GM18519 (cell line): ENCODE results near the gene MAML3.

Source experiments
- ATAC-seq: cut with Tn5 transposase; IDR thresholded peaks from one replicate; pipeline ENCODE4 v1.9.1; 2021; ENCODE audit warnings: mild to moderate bottlenecking, moderate library complexity; ENCODE audit not compliant: unreplicated experiment, low FRiP score

MAML3 gene

DNA sequence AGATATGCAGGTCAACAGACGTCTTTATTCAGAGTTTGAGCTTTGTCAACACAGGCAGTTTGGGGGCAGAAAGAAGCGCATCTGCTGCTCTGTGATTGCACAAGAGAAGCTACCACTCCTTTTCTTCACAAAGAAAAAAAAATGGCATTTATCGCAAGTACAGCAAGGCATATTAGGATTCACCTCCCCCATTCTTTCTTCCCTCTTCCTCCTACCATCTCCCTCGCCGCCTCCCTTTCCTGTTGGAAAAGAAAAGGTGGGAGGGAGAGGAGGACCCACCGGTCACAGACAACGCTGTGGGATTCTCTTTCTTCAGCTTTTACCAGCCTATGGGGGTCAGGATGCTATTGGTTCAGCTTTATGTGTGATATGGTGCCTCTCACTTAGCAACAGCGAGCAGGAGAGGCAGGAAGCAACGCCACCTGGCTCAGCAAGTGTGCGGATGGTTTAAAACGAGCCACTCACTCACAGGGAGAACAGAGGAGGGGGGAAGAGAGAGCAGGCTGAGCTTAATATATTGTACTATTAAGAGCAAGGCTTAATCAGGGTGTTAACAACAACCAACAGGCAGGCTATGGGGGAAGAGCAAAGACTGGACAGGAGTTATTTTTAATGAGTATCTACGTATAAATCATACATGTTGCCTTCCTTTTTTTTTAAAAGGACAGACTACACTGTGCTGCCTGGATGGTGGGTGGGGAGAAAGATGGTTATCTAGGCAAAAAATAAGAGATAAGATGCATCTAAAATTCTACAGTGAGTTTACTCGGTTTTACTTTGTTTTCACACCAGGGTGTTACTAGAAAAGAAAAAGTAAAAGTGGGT lies 104.7 kb downstream of the MAML3 start:
- no peak for ATAC-seq

DNA sequence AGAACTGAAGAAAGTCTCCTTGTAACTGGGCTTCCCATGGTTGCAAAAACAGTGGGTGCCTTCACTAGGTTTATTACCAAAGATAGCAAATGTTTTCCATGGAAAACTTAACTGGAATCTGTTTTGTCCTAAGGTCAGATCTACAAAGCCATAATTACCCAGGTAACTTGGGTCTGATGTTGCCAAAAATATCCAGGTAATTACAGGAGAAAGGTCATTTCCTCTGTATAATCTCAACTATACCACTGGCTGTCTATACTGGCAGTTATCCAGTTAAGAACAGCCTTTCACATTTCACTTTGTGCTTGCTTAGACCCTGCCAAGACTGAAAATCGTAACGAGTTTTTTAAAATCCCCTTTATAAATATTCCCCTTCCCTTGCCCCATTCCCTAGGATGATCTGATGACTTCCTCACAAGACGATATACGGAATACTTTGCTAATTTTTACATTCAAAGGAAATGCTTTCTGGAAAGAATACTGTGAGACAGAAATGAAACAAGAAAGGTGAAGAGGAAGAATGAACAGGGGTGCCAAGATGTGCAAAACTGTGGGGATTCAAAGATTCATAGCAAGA lies 105.5 kb downstream of the MAML3 start:
- ATAC-seq: no peak

DNA sequence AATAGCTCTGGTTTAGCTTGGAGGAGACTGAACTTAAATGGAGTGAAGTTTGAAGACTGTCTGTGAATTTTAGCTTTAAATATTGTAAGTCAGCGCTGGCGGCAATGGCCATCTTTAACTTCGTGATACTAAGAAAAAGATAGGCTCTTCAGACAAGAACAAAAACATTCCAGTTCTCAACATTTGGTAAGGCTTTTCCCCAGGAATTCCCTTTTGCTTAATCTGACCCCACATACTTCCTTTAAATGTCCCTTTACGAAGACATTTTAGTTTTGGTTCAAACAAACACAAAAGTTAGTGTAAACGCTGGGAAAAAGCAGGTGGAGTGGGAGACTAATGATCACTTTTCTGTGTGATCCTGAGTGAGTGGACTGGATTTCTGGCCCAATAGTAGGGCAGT lies 106.2 kb downstream of the MAML3 start:
- ATAC-seq: no peak

DNA sequence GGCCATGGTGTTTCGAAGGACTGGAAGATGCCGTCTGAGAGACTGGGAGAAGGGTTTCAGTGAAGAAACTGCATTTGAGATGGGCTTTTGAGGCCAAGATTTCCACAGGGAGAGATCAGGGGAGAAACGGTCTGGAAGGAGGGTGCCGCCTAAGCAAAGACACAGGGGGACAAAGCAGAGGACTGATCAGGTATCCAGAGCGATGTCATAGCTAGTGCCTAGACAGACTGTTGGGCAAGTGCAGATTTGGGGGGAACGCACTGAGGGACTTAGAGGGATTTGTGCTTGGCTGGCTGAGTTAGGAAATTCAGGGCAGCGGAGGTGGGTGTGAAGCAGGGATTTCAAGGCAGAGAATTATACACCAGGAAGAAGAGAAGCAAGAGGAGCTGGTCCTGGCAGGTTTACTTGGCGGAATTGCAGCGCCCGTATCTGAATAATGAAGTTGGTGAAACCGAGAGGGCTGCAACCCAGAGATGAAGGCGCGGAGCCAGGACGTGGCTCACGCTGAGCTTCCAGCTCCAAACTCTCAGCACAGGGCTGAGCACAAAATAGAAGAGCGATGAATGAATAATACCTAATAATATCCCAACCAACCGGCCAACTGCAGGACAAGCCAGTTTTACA lies 106.9 kb downstream of the MAML3 start:
- ATAC-seq: no peak

DNA sequence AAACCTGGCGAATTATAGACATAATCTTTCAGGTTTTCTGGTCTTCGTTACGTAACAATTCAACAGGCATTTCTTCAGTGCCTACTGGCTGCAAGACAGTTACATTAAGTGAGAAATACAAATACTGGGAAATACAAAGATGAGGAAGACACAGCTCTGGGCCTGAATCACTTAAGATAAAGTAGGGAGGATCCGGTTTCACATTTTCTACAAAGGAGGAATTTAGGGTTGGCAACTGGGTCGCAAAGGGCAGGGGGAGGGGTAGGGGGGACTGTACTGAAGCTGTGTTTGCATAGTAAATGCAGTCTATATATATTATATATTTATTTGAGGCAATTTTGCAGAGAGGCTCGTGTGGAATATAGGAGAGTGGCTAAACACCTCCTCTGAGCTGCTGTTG lies 107.4 kb downstream of the MAML3 start:
- no peak for ATAC-seq

DNA sequence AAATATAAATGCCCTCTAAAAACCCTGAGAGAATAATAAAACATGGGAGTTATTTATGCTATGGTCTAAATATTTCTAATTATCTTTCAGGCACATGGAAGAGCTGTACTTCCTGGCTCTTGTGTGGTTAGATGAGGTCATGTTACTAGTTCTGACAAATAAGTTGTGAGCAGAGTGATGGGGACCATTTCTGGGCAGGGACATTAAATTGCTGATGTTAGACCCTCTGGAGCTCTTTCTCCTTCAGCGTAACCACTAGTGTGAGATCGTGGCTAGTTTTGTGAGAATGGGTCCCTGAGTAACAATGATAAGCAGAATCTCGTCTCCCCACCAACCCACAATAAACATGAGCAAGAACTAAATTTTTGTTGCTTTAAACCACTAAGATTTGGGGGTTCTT lies 108.0 kb downstream of the MAML3 start:
- ATAC-seq: no peak

DNA sequence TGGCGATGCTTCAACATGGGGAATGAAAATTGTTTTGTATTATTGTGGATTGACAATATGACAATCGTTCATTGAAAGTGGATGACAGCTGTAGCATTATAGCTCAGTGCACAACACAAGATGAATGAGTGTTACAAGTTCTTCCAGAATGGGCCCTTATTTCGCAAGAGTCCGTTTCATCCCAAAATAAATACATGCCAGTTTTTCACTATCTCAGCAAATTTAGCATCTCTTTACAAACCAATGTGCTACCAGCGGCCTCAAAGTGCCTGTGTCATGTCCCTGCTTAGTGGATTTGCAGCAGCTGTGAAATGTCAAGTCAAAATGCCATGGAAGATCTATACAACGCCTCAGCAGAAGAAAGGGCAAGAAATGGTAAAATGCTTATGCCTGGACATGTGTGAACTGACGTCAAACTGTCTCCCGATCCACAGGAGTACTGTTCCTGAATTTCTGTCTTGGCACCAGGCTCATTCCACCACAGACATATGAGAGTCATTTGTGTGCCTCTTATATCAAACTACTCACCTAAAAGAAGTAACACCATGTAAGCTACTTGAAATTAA lies 109.6 kb downstream of the MAML3 start:
- no peak for ATAC-seq

DNA sequence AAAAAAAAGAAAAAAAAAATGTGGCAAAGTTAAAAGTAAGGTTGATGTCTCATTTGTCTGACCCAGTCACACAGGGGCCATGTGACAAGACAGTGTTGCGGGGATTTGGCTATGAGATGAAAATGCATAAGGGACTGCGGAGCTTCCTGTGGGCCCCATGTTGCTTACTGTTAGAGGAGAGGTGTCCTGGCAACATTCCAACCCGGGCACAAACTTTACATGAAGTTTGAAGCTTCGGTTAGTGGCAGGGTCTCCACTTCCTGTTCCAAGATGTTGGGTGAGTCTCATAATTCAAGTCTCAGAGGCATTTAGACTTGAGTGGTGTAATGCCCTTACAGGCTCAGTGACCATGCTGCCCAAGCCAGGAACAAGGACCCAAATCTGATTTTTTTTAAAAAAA lies 111.3 kb downstream of the MAML3 start:
- no peak for ATAC-seq

DNA sequence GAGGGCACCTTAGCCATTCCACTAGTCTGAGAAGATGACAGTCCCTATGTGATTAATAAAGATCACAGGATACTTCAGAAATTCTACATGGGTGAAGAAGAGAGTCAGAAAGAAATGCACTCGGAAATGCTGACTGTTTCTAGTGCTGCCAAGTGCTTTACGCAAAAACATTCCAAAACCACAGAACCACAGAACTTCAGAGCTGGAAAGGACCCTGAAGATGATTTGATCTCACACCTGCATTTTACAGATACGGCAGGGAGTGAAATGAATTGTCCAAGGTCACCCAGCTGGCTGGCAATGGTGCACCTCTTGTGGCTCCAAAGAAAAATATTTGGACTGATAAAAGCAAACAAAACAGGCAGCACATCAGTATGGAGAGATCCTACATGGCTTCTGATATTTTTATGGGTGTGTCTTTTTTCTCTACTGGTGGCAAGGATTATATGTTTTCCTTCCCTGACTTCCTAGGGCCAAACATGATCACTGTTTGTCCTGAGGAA lies 115.9 kb downstream of the MAML3 start:
- ATAC-seq: no peak

DNA sequence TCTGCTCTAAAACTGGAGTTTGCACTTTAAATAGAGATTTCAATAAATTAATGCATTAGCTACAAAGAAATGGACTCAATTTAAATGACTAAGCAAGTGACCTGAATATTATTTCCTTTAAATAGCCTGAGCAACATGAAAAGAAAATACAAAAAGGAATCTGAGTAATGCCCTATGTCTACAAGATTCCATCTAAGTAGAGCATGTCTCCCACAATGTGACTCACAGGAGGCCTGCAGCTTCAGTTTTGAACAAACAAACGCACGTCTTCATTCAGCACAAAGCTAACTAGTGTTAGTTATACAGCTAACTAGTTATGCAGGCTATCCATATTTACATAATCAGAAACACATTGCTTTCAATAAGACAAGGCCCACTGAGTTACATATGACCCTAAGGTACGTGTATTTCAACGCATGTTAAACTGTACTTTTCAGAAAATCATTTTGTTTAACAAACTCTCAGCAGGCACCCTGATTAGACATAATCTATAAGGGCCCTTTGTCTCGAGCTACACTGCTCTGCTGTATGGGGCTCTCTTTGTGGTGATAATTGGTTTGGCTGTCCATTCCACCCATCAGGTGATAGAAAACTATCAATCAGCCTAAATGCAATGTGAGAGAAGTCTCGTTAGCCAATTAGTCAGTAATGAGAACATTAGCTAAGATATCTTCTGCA lies 116.5 kb downstream of the MAML3 start:
- ATAC-seq: no peak

DNA sequence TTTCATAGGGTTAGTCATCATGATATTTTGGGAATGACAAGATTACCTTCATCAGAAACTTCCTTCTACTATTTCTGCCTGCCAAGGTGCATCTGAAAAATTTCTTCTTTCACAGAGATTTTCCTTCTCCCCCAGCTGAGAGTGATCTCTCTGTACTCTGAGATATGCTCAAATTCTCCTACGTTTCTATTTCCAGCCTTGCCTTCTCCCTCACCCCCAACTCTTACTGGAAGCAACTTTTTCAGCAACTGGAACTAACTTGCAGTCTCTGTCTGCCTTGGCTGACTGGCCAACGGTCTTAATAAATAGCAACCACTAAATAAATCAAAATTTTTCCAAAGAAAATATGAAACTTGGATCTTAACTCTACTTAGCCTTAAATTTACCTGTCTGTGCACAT lies 122.3 kb downstream of the MAML3 start:
- ATAC-seq: no peak

DNA sequence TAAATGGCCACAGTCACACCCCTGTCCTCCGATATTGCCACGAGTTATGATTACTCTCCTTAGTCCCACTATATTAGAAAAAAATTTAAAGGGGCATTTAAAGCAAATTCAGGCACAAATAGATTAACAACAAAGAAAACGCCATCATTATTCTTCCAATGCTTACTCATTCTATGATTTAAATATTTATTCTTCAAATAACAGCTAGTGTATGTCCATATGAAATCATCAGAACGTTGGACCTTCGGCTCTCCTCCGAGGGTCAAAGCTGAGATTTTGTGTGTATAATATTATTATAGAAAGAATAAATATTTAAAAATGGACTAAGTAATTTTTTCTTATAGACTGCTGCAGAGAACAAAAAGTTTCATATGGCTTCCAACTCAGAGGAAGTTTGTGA lies 122.9 kb downstream of the MAML3 start:
- ATAC-seq: no peak

DNA sequence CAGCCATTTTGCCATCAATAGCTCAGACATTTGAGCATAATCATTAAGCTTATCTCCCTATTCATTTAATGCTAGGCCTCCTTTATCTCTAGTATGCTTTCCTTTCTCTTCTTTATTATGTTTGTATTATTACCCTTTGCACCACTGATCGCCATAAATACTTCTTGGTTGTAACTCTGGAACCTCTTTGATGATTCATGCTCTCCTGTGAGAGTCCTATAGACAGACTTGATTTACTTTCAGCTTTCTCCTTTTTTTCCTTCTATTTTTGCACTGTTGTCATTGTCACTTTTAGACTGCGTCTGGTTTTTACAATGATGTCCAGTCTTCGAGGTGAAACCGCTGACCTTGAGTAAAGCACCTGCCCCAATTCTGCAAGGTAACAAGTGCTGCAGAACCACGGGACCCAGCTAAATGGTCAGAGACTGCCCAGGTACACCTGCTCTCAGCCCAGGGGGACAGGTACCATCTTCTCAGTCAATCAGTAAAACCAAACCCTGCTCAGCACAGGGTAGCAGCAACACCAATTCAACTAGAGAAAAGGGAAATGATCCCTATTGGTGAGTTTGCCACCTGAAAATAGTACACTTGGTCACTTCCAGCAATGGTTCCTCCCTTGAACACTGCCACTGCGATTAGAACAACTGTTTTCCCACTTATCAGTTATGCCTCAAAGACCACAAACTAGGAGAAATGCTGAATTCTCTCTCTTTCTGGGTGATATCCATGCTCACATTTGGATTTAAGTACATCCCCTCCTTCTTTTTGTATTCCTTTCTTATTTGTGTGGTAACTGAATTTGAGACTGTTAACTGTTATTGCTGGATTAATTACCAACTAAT lies 125.1 kb downstream of the MAML3 start:
- ATAC-seq: no peak

DNA sequence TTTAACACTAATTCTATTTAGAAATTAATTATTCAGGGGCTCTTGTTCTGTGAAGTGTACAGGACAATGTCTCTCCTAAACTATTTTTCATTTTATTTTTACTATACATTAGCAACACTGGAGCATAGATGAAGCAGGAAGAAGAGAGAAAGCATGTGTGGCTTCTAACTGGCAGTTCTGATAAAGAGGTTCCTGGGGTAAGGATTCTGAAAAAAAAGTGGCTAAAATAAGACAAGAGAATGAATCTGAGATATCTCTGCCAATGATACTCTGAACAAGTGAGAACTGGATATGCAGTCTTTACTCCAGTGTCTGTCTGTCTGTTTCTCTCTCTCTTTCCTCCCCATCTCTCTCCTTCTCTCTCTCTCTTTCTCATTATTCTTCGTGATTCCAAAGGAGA lies 125.9 kb downstream of the MAML3 start:
- ATAC-seq: no peak

DNA sequence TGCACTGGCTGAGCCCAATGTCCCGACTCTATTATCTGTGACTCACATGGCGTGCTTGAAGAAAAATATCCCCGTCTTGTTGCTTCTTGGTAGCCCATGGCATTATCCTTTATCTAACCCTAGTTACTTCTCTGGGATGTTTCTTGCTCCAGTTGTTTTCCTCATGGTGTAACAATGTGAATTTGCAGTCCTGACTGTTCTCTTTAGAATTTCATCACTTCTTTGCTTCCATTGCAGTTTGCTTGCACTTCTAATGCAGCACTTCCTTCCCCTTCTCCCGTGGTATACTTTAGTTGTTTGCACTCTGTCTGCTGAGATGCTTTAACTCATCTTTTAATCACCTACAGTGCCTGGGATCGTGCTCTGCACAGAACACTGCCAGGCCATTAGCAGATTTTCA lies 126.9 kb downstream of the MAML3 start:
- no peak for ATAC-seq

DNA sequence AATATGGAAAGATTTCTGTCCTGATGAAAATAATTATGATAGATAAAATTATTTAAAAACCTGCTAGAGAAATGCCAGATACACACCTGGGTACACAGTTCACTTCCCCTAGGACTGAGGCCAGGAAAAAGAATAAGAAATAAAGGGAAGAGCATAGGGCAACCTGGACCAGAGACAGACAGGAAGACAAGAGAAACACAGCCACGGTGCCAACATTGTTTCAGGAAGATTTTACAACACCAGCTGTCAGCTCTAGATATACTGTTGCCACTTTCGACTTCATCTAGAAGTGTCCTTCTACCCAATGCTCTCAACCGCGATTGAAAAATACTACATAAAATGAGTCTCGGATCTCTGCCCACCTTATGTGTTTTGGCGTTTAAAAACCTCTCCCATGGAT lies 128.5 kb downstream of the MAML3 start:
- no peak for ATAC-seq

DNA sequence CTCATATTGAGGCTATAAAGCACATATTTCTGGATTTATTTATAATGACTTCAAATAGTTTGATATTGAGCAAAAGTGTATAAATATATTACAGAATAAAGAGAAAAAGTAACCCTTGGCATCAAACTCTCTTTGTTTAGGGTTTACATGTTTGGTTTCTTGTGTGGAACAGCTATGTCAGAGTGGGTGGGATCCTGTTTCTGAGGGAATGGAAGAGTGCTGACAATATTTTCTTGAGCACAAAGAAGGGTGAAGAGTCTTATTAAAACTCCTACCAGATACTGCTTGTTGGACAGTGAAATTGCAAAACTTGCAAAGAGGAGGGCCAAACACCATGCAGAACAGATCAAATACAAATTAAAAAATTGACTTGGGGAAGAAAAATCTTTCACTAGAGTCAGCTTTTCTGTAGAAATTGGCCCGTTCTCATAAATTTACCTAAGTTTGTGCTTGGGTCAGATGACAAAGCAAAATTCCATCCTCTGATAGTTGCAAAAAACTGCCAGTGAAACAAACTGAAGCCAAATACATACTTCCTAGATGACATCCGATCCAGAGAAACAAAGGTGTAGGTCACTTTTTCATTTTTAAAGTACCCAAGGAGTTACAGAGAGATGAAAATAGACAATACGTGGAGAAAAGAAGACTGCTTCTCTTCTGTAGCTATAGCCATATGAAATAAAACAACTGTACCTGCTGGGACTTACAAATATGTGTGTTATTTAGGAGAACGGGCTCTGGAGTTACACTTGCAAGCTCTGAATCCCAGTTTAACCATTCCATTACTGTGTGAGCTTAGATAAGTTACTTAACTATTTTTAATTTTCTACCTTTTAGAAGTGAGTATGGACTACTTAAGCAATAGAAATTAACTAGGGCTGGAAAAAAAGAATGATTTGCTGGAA lies 133.3 kb downstream of the MAML3 start:
- no peak for ATAC-seq

DNA sequence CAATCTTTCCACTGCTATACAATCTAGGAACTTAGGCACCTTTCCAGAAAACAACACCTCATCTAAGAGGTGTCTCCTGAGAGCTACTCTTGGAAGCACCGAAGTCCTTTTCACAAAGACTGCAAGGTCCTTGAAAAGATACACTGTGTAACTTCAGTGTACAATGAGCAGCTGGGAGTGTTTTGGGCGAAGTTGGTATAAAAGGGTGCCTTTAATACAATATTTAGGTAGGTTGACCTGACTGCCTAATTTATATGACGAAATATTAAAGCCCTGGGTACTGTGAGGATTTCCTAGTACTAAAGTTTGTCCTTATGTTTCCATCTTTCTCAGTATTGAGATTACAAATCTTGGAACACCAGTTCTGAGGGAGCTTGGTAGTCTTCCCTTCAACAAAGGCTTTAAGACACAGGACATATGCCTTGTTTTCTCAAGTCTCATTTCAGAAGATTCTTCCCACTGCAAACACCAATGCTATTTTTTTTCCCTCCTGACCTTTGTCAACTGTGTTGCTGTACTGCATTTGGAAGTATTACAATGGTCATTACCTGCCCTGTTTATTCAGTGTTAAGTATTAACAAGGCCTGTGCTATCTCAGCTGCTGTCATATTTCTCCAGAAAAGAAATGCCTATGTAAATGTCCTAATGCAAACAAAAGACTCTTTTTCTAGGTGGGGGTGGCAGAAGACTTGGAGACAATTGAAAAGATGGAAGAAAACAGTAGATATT lies 134.2 kb downstream of the MAML3 start:
- no peak for ATAC-seq
